Upper lobe of left lung (tissue), 6 donors: ENCODE results near the gene ADAM17. TPM values are rescaled to one million over a fixed set of nuclear protein-coding genes. Genes with fewer than 3 reads are reported as not detected.
"Not testable (repeated sequence)": the region's sequence is repeated elsewhere in the genome, so short reads cannot be mapped to it uniquely, and the experiment has no call there.

Source experiments
- ATAC-seq, 2 donors: fragments of 200-7000 bp; cut with Tn5 transposase; one replicate each; pipeline ENCODE4 v1.9.1; 2022; ENCODE audit warnings: mild to moderate bottlenecking in 2 of 2, moderate library complexity in 2 of 2; ENCODE audit not compliant: low FRiP score in 2 of 2
- DNase-seq, 2 donors: peaks; one replicate each; pipeline ENCODE4 v3.0.0-alpha.2; 2019 to 2020
- H3K27ac ChIP-seq, 4 donors: fragments of 200-600 bp; sonication (generic); one replicate each; pipeline ENCODE4 v1.5.1; 2016 to 2019
- H3K27me3 ChIP-seq, 4 donors: fragments of 200-600 bp; sonication (generic); one replicate each; pipeline ENCODE4 v1.5.1; 2017 to 2019
- H3K36me3 ChIP-seq, 4 donors: fragments of 200-600 bp; sonication (generic); one replicate each; pipeline ENCODE4 v1.5.1; 2016 to 2019
- H3K4me1 ChIP-seq, 4 donors: fragments of 200-600 bp; sonication (generic); one replicate each; pipeline ENCODE4 v1.5.1; 2018 to 2019
- H3K4me3 ChIP-seq, 4 donors: fragments of 200-600 bp; sonication (generic); one replicate each; pipeline ENCODE4 v1.5.1; 2017 to 2019; ENCODE audit warnings: mild to moderate bottlenecking in 2 of 4, moderate library complexity in 1 of 4
- H3K9me3 ChIP-seq, 4 donors: fragments of 200-600 bp; sonication (generic); one replicate each; pipeline ENCODE4 v1.5.1; 2018 to 2019
- CTCF ChIP-seq, 6 experiments: fragments of 450-650 bp in 4 of 6; fragments of 200-600 bp in 2 of 6; sonication (generic) in 2 of 6; IDR thresholded peaks; one replicate each; pipeline ENCODE4 v1.5.1; 2016 to 2019; ENCODE audit warnings: antibody characterized with exemption in 6 of 6
- EP300 ChIP-seq, 4 donors: sonication (generic); formaldehyde crosslinking; IDR thresholded peaks; one replicate each; pipeline ENCODE4 v1.5.1; 2017; ENCODE audit warnings: antibody characterized with exemption in 4 of 4, control low read depth in 2 of 4
- POLR2A ChIP-seq, 4 donors: fragments of 450-650 bp; IDR thresholded peaks; one replicate each; pipeline ENCODE4 v1.5.1; 2016 to 2017; ENCODE audit warnings: antibody characterized with exemption in 4 of 4, mild to moderate bottlenecking in 2 of 4
- POLR2AphosphoS5 ChIP-seq, 2 donors: sonication (generic); formaldehyde crosslinking; IDR thresholded peaks; one replicate each; pipeline ENCODE4 v1.5.1; 2017; ENCODE audit warnings: antibody characterized with exemption in 2 of 2
- WGBS, 2 donors: methylation state at CpG; one replicate each; pipeline ENCODE4 v1.1.5; 2017 to 2018; 5-methylcytosine and 5-hydroxymethylcytosine counted together
- total RNA-seq, 6 donors: library from RNA; depleted of rRNA in 4 of 6; stranded (reverse); fragments of >200 nt in 4 of 6; gene quantifications; one replicate each; pipeline versions ENCODE4 v1.1.0 to v1.2.1, GENCODE V29; 2016 to 2021
- donor health status: DM: no; HTN: no; CAD: no; lungs with moderate emphysema.
- donor health status: DM: no; HTN: yes; CAD: no; lungs with severe emphysema.

The ADAM17 gene
- total RNA-seq, 6 donors from 2014 or later: 59.7 to 71.0 (median 66.3) TPM

DNA sequence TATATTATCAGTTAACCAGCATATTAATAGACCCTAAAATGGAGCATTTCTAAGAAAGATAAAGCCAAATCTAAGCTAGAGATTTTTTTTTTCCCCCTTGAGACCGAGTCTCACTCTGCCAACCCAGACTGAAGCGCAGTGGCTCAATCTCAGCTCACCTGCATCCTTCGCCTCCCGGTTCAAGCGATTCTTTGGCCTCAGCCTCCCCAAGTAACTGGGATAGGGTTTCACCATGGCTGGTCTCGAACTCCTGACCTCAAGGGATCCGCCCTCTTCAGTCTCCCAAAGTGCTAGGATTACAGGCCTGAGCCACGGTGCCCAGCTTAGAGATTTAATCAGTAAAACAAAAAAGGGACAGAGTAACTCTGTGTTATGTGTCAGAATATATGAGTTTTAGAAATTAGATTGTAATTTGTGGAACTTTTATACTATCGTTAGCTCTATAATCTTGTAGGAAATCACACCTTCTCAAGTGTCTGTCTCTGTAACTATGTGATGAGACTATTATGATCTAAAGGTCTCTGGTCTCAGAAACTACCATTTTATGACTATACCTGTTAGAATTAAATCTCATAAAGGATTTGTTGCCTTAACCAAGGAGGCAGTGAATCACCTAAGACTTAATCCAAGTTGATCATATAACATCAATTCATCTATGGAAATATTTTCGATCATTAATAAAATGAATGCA is 41.1 kb upstream of the ADAM17 start:
- peaks cover 20 to 43% (median 28%) of the 10 kb centered on the region in 4 donors for H3K4me1 ChIP-seq
- no peak overlapping the region for H3K27ac ChIP-seq
- no peaks in the 10 kb centered on the region for H3K27me3 ChIP-seq
- peaks cover 0 to 27% (median 5%) of the 10 kb centered on the region in 4 donors for H3K36me3 ChIP-seq
- ATAC-seq: no peak
- no peak for TF ChIP-seq CTCF (IDR thresholded peaks at IDR 0.05)
- TF ChIP-seq POLR2A (IDR thresholded peaks at IDR 0.05): no peak
- TF ChIP-seq EP300 (IDR thresholded peaks at IDR 0.05): no peak
- TF ChIP-seq POLR2AphosphoS5 (IDR thresholded peaks at IDR 0.05): no peak
- no peak for DNase-seq
- no peak overlapping the region for H3K4me3 ChIP-seq
- WGBS, 2 donors: 88 to 92% methylated on average over 10 of the region's 10 CpGs
- H3K9me3 ChIP-seq: peaks cover 3 to 14% (median 7%) of the 10 kb centered on the region in 4 donors

DNA sequence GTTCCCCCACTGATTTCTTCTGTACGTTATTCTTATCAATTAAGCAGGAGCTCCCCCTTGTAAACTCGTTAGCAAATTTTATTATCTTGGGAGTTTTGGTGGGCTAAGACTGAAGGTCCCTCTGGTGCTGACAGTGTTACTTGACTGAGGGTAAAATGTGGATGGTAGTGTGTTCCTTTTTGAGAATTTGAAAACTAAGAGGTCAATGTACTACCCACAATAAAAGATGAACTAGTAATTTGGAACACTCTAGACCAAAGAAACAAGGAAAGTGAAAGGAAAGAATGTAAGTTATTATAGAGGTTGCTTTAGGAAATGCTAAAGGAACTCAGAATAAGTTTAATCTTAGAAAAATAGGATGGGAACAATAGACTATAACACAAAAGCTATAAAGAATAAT is 40.1 kb upstream of the ADAM17 start:
- TF ChIP-seq POLR2A (IDR thresholded peaks at IDR 0.05) (no peak), POLR2AphosphoS5 (IDR thresholded peaks at IDR 0.05) (no peak), CTCF (IDR thresholded peaks at IDR 0.05) (no peak), EP300 (IDR thresholded peaks at IDR 0.05) (no peak)
- peaks cover 0 to 31% (median 5%) of the 10 kb centered on the region in 4 donors for H3K36me3 ChIP-seq
- no peak overlapping the region for H3K4me3 ChIP-seq
- no peak overlapping the region for H3K27ac ChIP-seq
- ATAC-seq (no peak), DNase-seq (no peak)
- peaks cover 20 to 43% (median 28%) of the 10 kb centered on the region in 4 donors for H3K4me1 ChIP-seq
- WGBS, 2 donors: 68 to 71% methylated on average over 2 of the region's 2 CpGs
- peaks cover 3 to 14% (median 7%) of the 10 kb centered on the region in 4 donors for H3K9me3 ChIP-seq
- no peaks in the 10 kb centered on the region for H3K27me3 ChIP-seq

DNA sequence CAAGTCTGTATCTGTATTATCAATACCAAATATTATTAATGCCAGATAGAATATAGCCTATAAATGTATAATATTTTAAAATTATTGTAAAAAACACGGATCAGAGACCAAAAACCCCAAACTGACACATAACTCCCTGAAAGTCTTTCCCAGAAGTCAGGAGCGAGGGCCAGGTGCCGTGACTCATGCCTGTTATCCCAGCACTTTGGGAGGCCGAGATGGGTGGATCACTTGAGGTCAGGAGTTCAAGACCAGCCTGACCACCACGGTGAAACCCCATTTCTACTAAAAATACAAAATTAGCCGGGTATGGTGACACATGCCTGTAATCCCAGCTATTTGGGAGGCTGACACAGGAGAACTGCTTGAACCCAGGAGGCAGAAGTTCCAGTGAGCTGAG is 39.6 kb upstream of the ADAM17 start:
- ATAC-seq (peak in 1 of 2 donors; percentile 66), DNase-seq (peak in 1 of 2 donors; percentile 36)
- H3K9me3 ChIP-seq: peaks cover 3 to 14% (median 7%) of the 10 kb centered on the region in 4 donors
- not testable (repeated sequence) for H3K27me3 ChIP-seq, H3K4me3 ChIP-seq
- TF ChIP-seq EP300 (IDR thresholded peaks at IDR 0.05): peak in 1 of 4 donors; percentile 26
- 69 to 79% methylated on average over 6 of the region's 6 CpGs for WGBS, 2 donors
- peak overlapping the region in 3 of 4 donors; percentile 45 to 71 (median 50) for H3K27ac ChIP-seq
- peaks cover 0 to 28% (median 3%) of the 10 kb centered on the region in 4 donors for H3K36me3 ChIP-seq
- peaks cover 20 to 43% (median 28%) of the 10 kb centered on the region in 4 donors for H3K4me1 ChIP-seq

DNA sequence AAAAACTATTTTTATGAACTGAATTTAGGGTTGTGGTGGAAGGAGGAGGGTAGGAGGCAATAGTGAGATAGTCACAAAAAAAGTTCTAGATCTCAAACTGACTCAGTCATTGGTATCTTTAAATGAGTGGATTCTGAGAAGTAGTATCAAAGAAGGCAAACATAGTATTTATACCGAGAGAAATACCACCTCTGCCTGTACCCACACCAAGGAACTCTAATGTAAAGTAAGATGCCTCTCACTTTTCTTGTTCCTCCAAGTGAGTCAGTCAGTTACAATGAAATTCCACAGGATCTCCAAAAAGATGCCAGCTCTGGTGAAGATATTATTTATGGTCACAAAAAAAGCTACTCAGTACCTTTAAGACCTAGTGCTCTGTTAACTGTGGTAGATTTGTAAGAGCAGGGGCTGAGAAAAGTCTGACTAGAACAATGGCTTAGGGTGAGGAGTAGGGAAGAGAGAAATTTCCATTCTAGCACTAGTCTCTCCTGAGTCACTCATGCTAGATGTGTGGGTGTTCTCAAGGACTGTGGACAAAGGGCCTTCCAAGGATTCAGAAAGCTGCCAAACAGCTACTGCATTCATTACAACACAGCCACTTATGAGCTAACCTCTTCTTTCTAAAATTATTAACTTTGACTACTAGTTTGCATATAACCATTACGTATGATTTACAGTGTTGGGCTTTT is 38.9 kb upstream of the ADAM17 start:
- Histone ChIP-seq H3K4me1 (peaks cover 20 to 43% (median 28%) of the 10 kb centered on the region in 4 donors), H3K9me3 (peaks cover 0 to 8% (median 2%) of the 10 kb centered on the region in 4 donors), H3K27ac (peak overlapping the region in 3 of 4 donors; percentile 45 to 71 (median 59)), H3K27me3 (no peaks in the 10 kb centered on the region), H3K4me3 (no peak overlapping the region), H3K36me3 (peaks cover 3 to 23% (median 4%) of the 10 kb centered on the region in 4 donors)
- DNase-seq (peak in 1 of 2 donors; percentile 63), ATAC-seq (peak; percentile 93 to 95)
- WGBS, 2 donors: 60 to 65% methylated on average over 2 of the region's 2 CpGs
- peak in 1 of 4 donors; percentile 63 for TF ChIP-seq EP300 (IDR thresholded peaks at IDR 0.05)
- TF ChIP-seq POLR2AphosphoS5 (IDR thresholded peaks at IDR 0.05): peak in 1 of 2 donors; percentile 43
- TF ChIP-seq POLR2A (IDR thresholded peaks at IDR 0.05): no peak

- Histone ChIP-seq H3K9me3 (peaks cover 0 to 3% (median 0%) of the 10 kb centered on the region in 4 donors), H3K27me3 (no peaks in the 10 kb centered on the region), H3K27ac (peak overlapping the region in 2 of 4 donors; percentile 59 to 71), H3K36me3 (peaks cover 0 to 25% (median 4%) of the 10 kb centered on the region in 4 donors), H3K4me1 (peaks cover 20 to 43% (median 28%) of the 10 kb centered on the region in 4 donors), H3K4me3 (no peak overlapping the region)
- TF ChIP-seq POLR2A (IDR thresholded peaks at IDR 0.05) (no peak), EP300 (IDR thresholded peaks at IDR 0.05) (no peak), POLR2AphosphoS5 (IDR thresholded peaks at IDR 0.05) (no peak), CTCF (IDR thresholded peaks at IDR 0.05) (no peak)
- ATAC-seq: peak in 1 of 2 donors; percentile 53
- WGBS, 2 donors: 81 to 89% methylated on average over 4 of the region's 4 CpGs
- no peak for DNase-seq
Observed at GRCh38 chr2:9593925-9594324, 38.3 kb upstream of the ADAM17 start.
